ENCODE data around the gene MTMR3. TPM values are rescaled to one million over a fixed set of nuclear protein-coding genes. Genes with fewer than 3 reads are reported as not detected.

Gene MTMR3
- total RNA-seq, 1 donor from 2014 or later: 72.7 TPM

DNA sequence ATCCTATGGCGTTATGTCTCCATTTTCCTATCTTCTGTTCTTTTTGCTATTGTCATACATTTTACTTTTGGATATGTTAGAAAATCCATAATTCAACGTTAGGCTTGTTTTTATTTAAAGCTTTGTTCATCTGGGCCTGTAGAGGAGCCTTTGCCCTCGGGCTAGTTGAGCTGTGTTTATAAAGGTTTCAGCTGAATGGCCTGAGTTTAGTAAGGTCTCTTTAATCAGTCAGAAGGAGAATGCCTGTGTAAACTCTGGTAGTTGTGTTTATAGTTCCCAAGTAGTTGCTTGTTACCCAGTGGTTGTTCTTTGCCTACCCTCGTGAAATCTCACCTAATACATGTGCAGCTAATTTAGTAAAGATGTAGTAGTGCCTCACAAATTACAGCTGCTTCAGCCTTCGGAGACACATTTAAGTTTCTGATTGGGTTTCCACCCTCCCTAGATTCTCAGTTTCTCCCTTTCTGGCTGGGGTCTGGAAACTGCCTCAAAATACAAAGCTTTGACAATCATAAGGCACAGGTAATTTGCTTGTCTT, 33.1 kb downstream of the MTMR3 start:
- DNase-seq: no peak

DNA sequence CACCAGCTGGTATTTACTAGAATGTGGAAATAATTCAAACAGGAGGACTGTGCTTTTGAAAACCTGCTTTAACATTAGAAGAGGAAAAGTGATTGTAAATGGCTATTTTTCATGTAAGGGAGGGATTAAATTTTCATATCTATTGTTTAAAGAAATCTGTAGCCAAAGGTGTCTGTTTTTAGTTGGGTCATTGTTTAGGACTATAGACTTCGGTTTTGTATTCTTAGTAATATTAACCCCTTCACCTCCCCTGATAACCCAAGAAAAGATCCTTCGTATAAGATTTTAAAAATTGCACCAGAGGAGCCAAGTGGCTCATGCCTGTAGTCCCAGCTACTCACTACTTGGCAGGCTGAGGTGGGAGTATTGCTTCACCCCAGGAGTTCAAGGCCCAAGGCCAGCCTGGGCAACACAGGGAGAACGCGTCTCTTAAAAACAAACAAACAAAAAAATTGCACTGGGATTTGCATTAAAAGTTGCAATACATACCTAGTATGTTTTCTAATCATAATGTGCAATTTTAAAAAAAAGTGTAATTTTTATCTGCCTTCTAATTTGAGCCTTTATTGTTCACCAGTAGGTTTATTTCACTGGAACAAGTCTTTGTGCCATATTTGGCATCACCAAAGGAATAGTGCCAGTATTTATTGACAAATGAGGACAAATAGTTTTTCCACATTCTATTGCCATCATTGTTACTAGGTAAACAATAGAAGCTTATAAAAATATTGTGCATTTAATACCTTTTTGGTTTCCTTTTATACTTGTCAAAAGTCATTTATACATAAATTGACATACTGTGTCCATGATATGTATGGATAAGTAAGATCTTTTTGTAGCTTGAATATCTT, 34.3 kb downstream of the MTMR3 start:
- no peak for DNase-seq

DNA sequence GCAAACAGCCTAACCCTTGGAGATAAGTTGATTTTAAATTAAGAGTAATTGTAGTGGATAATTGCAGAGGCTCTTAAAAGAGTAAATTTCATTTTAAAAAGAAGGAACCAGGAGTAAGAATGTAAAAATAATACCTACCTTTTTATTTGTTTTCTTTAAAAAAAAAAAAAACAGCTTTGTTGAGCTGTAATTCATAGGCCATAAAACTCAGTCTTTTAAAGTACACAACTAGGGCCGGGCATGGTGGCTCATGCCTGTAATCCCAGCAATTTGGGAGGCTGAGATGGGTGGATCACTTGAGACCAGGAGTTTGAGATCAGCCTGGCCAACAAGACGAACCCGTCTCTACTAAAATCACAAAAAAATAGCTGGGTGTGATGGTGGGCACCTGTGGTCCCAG, 42.4 kb downstream of the MTMR3 start:
- DNase-seq: no peak

DNA sequence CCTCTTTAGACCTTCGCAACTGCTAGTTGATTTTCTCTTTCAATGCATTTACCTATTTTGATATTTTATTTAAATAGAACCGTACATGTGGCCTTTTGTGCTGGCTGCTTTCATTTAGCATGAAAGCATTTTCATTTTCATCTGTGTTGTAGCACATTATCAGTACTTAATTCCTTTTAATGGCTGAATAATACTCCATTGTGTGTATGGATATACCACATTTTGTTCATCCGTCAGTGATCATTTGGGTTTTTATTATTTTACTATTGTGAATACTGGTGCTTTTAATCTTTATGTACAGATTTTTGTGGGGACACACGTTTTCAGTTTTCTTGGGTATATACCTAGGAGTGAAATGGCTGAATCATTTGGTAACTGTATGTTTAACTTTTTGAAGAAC, 43.1 kb downstream of the MTMR3 start:
- no peak for DNase-seq

DNA sequence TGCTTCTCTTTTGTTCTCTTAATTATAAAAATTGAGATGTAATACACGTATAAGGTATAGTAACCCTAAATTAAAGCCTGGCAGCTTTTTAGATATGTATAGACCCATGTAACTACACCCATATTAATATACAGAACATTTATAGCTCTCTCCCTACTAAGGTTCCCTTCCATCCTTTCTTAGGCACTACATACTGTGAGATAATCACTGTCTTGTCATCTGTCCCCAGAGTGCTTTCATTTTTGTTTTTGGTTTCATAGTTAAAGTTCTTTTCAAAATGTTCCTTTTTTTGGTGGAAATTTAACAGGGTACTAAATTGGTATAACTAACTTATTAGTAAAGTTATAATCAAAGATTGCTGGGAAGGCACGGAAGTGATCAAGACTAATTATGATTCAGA, 49.2 kb downstream of the MTMR3 start:
- no peak for DNase-seq

DNA sequence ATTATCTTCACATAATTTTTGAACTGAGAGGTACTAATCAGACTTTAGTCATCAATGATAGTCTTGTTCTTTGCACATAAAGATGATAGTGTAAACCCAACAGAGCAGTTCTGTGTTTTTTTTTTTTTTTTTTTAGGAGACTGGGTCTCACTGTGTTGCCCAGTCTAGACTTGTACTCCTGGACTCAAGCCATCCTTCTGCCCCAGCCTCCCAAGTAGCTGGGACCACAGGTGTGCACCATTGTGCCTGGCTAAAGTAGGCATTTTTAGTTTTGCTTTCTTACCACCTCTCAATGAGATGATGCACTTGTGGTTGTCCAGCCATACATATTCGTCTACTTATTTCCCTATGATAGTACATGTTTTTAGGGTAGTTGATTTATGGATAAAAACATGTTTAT, 50.6 kb downstream of the MTMR3 start:
- DNase-seq: no peak

DNA sequence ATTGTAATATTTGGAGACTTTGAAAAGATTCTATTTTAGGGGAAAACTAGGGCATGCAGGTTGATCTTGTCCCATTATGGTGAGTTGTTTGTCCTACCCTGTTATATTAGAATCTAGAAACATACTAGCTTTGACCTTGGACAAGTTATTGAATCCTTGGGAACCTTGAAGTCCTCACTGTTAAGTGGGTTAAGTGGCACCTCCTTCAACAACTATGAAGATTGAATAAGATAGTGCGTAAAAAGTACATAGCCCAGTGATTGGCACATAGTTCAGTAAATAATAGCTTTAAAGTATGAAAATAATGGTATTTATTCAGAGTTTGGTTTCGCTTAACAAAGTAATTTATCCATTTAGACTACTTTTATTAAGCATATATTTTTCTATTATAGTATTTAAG, 51.6 kb downstream of the MTMR3 start:
- no peak for DNase-seq

DNA sequence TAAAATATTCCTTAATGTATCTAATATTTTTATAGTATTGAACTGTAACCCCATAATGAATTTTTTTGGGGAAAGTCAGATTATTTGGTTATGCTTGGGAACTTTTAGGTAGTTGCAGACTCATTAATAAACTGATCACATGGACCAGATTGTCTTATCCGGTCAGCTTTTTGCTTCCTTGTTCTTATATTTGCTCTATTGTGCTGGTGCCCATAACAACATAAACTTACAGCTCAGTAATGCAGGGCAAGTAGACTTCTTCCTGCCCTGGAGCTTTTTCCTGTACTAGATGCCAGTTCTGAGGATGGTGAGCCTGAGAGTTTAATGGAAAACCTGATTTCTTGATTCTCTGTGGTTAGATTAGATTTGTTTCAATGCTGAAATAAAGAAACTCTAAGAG, 53.2 kb downstream of the MTMR3 start:
- DNase-seq: no peak

DNA sequence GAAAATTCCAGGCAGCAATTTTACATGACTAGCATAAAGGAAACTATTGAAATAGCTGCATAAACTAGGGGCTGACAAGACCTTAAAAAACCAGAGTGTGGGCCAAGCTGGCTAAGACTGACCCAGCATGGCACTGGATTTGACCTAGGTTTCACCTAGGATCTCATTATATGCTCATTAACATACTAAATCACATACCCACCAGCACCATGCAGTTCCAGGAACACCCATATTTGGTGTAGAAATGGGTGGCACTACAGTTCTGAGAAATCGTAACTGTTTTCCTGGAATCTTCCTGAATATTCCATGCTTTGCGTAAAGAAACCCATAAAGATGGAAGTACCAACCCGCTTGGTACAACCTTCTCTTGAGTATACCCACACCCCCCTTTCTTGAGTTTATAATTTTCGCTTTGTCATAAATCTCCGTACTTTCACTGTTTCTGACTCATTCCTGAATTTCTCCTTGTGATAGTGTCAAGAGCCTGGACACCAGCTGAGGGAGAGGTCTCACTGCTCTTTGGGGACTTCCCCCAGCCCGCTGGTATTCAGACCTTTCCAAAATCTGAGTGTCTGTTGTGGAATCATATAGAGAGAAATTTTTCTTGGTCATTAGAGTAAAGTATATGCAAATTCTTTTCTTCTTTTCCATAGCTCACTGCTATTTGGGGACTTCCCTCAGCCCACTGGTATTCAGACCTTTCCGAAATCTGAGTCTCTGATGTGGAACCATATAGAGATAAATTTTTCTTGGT, 55.1 kb downstream of the MTMR3 start:
- DNase-seq: no peak

DNA sequence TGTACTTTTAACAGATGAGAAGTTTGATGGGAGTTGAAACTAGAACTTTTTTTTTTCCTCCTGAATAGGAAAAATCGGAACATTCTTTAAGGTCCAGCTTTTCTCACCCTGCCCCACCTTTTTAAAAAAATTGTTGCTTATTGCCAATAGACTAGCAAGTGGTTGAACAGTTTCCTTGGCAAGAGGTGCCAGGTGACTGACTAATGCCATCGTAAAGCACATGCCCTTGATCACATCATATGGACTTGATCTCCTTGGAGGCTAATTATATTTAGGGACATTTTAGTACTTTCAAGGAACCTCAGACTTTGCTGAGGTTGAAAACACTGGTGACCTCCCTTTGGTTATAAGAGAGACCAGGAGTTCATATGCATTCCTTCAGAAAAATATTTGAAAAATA, 57.6 kb downstream of the MTMR3 start:
- DNase-seq: no peak

DNA sequence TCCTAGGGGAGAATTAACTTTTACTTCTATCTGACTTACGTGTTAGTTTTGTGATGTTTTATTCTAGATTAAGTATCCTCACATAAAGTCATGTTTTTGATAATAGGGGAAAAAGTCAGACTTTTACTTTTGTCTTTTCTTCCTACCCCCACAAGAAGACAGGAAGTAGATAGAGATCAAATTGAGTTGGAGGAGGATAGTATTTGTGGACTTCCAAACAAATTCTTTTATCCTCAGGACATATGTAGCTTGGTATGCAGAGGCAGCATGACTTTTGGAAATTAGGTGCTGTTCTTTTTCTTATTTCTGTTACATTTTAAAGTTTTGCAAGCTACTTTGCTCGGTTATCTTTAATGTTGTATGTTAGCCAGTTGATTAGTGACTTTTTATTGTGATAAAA, 61.4 kb downstream of the MTMR3 start:
- no peak for DNase-seq

DNA sequence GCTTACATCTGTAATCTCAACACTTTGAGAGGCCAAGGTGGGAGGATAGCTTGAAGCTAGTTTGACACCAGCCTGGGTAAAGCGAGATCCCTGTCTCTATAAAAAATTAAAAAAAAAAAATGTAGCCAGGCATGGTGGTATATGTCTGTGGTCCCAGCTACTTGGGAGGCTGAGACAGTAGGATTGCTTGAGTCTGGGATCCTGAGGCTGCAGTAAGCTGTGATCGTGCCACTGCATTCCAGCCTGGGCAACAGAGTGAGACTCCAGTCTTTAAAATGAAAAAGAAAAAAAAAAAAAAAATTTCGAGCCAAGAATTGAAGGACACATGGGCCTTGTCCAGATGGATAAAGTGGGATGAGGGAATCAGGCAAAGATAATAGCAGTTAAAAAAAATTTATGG, 62.5 kb downstream of the MTMR3 start:
- no peak for DNase-seq

DNA sequence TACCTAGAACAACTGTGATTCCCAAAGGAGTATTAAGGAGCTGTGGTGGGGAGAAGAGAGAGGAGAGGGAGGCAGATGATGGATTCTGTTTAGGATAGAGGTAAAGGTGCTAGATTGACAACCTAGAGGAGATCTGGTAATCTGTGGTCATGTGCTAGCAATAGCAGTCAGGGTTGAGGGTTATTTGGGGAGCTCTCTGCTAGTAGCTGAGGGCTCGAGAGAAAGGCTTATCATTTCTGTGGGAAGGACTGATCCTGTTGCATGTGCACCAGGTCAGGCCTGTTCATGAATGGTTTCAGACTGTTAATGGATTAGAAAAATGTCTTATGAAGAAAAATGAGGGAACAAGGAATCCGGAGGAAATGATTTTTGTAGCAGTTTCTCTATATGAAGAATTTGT, 63.2 kb downstream of the MTMR3 start:
- DNase-seq: no peak

DNA sequence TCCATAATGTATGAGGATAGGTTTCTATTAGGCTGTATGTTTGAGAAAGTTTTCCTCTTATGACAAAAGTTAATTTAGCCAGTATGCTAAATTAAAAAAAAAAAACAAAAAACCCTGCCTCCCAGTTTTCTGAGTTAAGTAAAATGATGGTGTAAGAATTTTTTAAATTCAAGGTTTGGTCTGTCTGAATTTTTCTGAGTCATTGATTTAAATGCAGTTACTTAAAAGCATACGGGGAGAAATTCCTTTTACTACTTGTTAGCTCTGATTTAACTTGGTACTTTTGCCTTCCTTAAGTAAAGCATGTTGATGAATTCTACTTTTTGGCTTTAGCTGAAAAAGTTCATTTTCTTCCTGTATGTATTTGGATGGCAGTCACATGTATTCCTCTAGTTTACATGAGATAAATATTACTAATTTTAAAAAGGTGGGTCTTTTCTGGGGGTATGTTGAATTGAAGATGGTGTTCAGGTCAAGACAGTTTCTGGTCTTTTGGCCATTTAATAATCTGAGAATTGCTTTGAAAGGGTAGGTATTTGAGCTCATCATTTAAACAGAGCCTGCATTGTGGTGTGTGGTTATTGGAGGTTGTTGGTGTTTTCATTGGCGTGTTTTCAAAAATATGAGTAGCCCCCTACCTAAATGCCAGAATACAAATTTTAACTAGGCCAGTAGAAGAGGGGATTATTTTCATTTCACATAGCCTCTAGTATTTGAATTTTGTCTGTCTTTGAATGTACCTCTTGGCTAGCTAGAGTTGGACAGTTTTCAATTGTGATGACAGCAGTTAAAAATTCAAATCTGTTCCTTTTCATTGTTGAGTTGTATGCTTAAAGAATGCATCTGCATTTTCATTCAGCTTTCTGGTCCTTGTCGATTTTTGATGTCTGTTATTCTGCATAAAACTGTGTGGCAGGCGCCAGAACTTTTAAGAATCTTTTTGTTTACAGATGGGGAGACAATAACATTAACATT, 64.7 kb downstream of the MTMR3 start:
- no peak for DNase-seq

DNA sequence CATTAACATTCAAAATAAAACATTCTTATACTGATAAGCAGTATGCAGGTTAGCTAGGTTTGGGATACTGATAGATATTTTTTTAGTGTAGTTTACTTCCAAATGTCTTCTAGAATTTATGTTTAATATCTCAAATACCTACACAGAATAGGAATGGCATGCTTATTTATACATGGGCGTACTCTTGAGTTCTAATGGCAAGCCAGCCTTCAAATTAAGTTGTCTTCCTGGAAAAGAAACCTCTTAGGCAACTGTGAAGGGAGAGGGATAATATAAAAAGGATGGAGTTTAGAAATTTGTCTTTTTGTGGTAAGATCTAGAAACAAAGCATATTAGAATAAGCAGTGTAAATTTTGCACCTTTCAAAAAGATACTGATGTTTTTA, 65.4 kb downstream of the MTMR3 start:
- DNase-seq: no peak

DNA sequence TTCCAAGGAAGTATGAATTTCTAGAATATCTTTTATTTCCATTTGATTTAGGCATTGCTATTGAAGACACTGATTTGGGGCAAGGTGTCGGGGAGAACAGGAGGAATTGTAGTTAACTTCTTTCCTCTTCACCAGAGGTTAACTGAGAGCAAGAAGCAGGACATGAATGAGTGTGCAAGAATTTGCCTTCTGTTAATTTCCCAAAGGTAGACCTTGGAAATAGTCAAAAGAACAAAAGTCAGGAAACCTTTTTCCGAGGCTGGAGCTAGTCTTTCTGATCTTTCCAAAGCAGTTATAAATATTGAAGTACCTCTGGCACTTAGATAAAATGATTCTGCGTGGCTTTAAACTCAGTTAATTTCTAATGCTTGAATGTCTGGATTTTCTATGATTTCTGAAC, 66.9 kb downstream of the MTMR3 start:
- DNase-seq: no peak

DNA sequence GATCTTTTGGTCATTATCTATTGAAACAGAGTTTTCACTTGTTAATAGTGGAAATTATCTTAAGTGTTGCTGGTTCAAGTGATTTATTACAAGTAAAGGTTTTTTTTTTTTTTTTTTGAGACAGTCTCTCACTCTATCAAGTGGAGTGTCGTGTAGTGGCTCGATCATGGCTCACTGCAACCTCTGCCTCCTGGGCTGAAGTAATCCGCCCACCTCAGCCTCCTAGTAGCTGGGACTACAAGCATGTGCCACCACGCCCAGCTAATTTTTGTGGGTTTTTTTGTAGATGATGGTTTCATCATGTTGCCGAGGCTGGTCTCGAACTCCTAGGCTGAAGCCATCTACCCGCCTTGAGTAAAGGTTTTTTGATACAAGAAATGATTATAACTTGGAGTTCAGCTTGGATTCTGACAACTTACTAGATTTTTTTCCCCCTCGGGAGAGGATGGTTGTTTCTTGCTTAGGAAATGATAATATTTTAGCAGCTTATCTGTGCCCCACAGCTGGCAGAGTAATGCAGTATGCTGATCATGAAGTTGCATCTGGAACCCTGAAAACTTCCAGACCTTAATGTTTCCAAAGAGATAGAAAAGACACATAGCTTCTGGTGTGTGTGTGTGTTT, 68.9 kb downstream of the MTMR3 start:
- DNase-seq: no peak

DNA sequence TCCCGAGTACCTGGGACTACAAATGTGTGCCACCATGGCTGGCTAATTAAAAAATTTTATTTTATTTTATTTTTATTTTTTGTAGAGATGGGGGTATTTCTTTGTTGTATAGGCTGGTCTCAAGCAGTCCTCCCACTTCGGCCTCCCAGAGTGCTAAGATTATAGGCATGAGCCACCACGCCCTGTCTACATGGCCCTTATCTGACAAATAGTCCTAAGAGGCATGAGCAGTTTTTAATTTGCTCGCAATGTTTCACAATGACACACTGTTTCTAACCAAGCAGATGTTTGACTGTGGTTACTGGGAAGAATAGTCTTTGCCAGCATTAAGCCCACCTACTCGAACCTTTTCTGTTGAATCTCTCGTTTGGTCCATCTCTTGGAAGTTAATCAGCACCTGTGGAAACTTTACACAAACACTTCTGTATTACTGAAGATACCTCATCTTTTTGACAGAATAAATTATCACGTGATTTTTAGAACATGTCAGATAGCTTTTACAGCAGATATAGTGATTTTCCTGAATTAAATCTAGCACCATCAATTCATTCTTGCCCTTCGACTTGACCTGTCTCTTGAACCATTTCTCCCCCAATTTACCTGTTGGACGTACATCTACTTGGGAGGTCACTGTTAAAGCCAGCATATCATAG, 71.4 kb downstream of the MTMR3 start:
- DNase-seq: no peak

DNA sequence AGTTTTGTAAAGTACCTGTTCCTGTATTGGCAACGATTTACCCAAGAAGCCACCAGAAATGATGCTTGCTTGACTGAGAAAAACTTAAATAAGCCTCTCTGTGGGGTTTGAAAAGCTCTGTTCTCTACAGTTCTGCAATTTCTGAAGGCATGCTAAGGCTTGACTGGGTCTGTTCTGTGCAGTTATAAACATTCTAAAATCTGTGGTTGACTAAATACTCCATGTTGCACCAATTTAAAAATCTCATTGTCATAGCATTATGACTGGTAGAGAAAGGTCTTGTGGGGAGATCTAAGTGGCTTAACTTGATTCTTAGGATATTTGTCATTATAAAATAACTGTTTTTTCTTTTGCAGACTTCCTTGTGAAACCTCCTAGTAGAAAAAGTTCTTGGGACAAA, 73.7 kb downstream of the MTMR3 start:
- no peak for DNase-seq

DNA sequence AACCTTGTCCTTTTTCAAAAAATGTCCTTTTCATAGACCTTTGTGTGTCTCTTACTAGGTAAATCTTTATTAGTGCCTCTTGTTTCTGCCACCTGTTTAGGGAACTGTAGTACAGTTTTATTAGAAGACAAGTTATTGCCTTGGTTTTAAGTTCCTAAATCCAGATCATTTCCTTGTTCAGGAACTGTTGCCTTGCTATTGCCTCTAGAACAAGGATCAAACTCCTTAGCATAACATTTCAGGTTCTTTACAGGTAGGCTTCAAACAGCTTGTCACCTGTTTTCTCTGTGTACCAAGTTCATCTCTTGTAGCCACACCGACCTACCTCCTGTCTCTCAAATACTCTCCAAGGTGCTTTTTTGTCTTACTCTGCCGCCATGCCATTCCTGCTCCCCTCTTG, 75.2 kb downstream of the MTMR3 start:
- DNase-seq: no peak

DNA sequence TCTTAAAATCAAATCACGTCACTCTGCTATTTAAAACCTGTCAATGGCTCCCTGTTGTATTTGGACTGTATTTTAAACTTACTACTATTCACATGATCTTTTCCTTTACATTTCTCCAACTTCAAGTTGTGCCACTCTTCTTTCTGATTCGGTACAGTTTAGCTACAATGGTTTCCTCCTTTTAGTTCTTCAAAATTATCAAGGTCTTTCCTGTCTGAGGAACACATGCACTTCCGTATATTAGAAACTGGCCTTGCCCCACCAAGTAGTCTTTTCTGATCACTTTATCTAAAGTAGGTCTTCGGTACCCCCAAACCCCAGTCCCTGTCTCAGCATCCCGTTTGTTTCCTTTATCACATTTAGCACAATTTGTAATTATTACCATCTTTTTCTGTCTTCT, 81.8 kb downstream of the MTMR3 start:
- DNase-seq: no peak

DNA sequence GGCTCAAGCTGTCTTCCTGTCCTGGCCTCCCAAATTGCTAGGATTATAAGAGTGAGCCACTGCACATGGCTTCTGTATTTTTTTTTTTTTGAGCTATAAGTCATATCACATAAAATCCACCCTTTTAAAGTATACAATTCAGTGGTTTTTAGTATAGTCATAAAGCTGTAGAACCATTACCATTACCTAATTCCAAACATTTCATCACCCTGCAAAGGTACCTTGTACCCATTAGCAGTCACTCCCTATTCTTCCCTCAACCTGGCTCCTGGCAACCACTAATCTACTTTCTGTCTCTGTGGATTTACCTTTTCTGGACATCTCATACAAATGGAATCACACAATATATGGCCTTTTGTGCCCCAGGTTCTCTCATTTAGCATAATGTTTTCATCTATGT, 84.5 kb downstream of the MTMR3 start:
- no peak for DNase-seq

Measured in occipital lobe (tissue), 2 donors.